ENCODE measurements around the gene VTN. TPM values are rescaled to one million over a fixed set of nuclear protein-coding genes. Genes with fewer than 3 reads are reported as not detected.

VTN gene
- polyA plus RNA-seq, 1 donor from 2014 or later: 1.5 TPM

DNA sequence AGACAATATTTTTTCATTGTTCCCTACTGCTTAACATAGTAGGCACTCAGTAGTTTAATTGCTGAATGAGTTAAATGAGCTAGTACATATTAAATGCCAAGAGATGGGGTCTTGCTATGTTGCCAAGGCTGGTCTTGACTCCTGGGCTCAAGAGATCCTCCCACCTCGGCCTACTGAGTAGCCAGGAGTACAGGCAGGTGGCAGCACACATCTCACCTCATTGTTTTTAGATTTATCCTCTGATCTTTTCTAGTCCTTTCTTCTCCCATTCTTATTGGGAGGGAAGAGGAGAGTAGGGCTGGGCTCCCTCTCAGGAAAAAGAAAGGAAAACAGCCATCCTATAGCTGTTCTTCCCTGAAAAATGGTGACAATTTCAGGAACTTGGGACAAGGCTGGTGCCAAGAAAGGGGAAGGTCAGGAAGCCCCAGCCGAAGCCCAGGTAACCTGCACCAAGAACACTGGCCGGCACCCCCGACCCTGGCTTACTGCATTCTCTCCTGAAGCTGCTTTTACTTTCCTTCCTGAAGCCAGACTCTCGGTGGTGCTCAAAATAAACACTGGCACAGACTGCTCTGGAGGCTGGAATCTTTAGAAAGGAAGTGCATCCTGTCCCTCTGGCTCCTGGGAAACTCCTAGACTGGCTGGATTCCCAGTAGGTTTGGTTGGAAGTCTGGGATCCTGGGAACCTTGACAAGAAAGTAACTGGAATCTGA, 31.9 kb downstream of the VTN start:
- TF ChIP-seq EP300 (conservative IDR thresholded peaks at IDR 0.05; ENCODE audit: poor library complexity, severe bottlenecking) (no peak), REST (IDR thresholded peaks at IDR 0.05; ENCODE audit: borderline replicate concordance) (no peak), EZH2 (IDR thresholded peaks at IDR 0.05; ENCODE audit: borderline replicate concordance, insufficient read depth, low read length, poor library complexity, severe bottlenecking) (no peak), MXI1 (conservative IDR thresholded peaks at IDR 0.05; ENCODE audit: poor library complexity, severe bottlenecking) (no peak), RAD21 (conservative IDR thresholded peaks at IDR 0.05) (no peak), CTCF (IDR thresholded peaks at IDR 0.05; ENCODE audit: poor library complexity, severe bottlenecking) (no peak), POLR2AphosphoS5 (IDR thresholded peaks at IDR 0.05) (no peak), SMC3 (conservative IDR thresholded peaks at IDR 0.05; ENCODE audit: poor library complexity) (no peak), TAF1 (IDR thresholded peaks at IDR 0.05; ENCODE audit: low read depth) (no peak)
- no peak overlapping the region for H3K4me2 ChIP-seq (ENCODE audit: low read length)
- H3F3A ChIP-seq (ENCODE audit: insufficient read depth, low read length, poor library complexity, severe bottlenecking): no peaks in the 10 kb centered on the region
- H3K36me3 ChIP-seq (ENCODE audit: insufficient read depth, low read length): no peaks in the 10 kb centered on the region
- peaks cover 42% of the 10 kb centered on the region for H3K79me2 ChIP-seq (replicated peaks; ENCODE audit: insufficient read depth, low read length)
- H4K20me1 ChIP-seq (ENCODE audit: insufficient read depth): no peaks in the 10 kb centered on the region
- H3K27me3 ChIP-seq (ENCODE audit: insufficient read depth, low read depth, low read length): no peaks in the 10 kb centered on the region
- H2AFZ ChIP-seq (ENCODE audit: low read depth, low read length): no peak overlapping the region
- H3K9me3 ChIP-seq (ENCODE audit: low read length): no peaks in the 10 kb centered on the region
- H3K9me2 ChIP-seq (ENCODE audit: insufficient read depth, low read length): no peaks in the 10 kb centered on the region
- no peak overlapping the region for H3K9ac ChIP-seq (ENCODE audit: low read length)
- no peak overlapping the region for H3K27ac ChIP-seq (ENCODE audit: low read length)
- H3K4me3 ChIP-seq (ENCODE audit: low read length): no peak overlapping the region

DNA sequence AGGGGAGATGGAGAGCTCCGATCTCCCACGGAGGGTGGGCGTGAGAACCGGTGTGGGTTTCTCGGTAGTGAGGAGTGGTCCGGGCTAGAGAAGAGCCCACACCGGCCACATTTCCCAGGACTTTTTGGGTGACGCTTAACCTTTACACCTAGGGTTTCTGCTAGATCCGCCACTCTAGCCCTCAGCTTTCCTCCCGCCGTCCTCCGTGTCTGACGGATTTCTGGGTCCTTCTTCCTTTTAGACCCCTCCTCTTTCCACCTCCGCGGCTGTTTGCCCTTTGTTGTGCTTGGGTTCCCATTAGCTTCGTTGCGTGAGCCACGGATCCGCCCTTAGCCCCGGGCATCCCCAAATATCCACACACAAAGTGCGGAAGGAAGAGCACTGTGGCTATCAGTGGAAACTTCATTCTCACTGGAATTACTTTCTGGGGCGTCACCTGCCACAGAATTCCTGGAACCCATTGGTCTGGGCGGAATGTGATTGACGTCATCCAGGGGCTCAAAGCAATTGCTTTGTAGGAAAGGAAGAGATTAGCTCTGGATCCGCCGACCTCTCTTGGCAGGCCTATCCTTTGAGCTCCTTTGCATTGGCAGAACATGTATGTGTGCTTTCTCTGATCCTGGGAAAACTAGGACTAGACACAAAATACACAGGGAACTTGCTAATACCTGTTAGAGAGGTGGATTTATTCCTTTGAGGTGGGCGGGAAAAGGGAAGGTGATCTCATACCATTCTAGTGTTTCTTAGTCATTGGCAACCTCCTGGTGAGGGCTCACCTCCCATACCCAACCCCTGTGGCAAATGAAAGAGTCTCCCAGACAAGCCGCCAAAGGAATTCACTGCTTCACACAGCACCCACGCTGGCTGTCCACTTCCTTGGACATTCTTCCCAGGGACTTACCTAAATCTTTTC, 33.9 kb downstream of the VTN start:
- Histone ChIP-seq H3K4me2 (ENCODE audit: low read length) (peak overlapping the region; percentile 68), H2AFZ (ENCODE audit: low read depth, low read length) (peak overlapping the region; percentile 36), H3K4me3 (ENCODE audit: low read length) (peak overlapping the region; percentile 88), H3K9me3 (ENCODE audit: low read length) (no peaks in the 10 kb centered on the region), H3K9me2 (ENCODE audit: insufficient read depth, low read length) (no peaks in the 10 kb centered on the region), H3K9ac (ENCODE audit: low read length) (peak overlapping the region; percentile 96), H3K27me3 (ENCODE audit: insufficient read depth, low read depth, low read length) (no peaks in the 10 kb centered on the region), H3K27ac (ENCODE audit: low read length) (peak overlapping the region; percentile 94), H3F3A (ENCODE audit: insufficient read depth, low read length, poor library complexity, severe bottlenecking) (no peaks in the 10 kb centered on the region), H3K36me3 (ENCODE audit: insufficient read depth, low read length) (no peaks in the 10 kb centered on the region), H4K20me1 (ENCODE audit: insufficient read depth) (no peaks in the 10 kb centered on the region), H3K79me2 (replicated peaks; ENCODE audit: insufficient read depth, low read length) (peaks cover 53% of the 10 kb centered on the region)
- TF ChIP-seq SMC3 (conservative IDR thresholded peaks at IDR 0.05; ENCODE audit: poor library complexity) (no peak), CTCF (IDR thresholded peaks at IDR 0.05; ENCODE audit: poor library complexity, severe bottlenecking) (no peak), EP300 (conservative IDR thresholded peaks at IDR 0.05; ENCODE audit: poor library complexity, severe bottlenecking) (no peak), MXI1 (conservative IDR thresholded peaks at IDR 0.05; ENCODE audit: poor library complexity, severe bottlenecking) (no peak), RAD21 (conservative IDR thresholded peaks at IDR 0.05) (peak; percentile 15), TAF1 (IDR thresholded peaks at IDR 0.05; ENCODE audit: low read depth) (no peak), REST (IDR thresholded peaks at IDR 0.05; ENCODE audit: borderline replicate concordance) (peak; percentile 81), POLR2AphosphoS5 (IDR thresholded peaks at IDR 0.05) (peak; percentile 91), EZH2 (IDR thresholded peaks at IDR 0.05; ENCODE audit: borderline replicate concordance, insufficient read depth, low read length, poor library complexity, severe bottlenecking) (no peak)
